Endodermal cell (in vitro differentiated cells): ENCODE measurements around the gene OGDH. TPM values are rescaled to one million over a fixed set of nuclear protein-coding genes. Genes with fewer than 3 reads are reported as not detected.

Source experiments
- DNase-seq: peaks from one replicate; pipeline ENCODE4 v3.0.0-alpha.2; 2017
- H3K27ac ChIP-seq: 2 replicates; pipeline ENCODE4 v1.5.1; 2013; ENCODE audit warnings: mild to moderate bottlenecking, low read depth, low read length, moderate library complexity
- H3K27me3 ChIP-seq: 2 replicates; pipeline ENCODE4 v1.6.1; 2013; ENCODE audit warnings: mild to moderate bottlenecking, low read length, moderate library complexity; ENCODE audit not compliant: insufficient read depth, control insufficient read depth, poor library complexity, severe bottlenecking
- H3K36me3 ChIP-seq: 2 replicates; pipeline ENCODE4 v1.7.0; 2013; ENCODE audit warnings: mild to moderate bottlenecking, low read length, moderate library complexity; ENCODE audit not compliant: control insufficient read depth, insufficient read depth
- H3K4me1 ChIP-seq: one replicate; pipeline ENCODE4 v1.7.0; 2013; ENCODE audit warnings: low read length; ENCODE audit not compliant: control insufficient read depth, insufficient read depth
- H3K4me3 ChIP-seq: 2 replicates; pipeline ENCODE4 v1.5.1; 2013; ENCODE audit warnings: mild to moderate bottlenecking, low read length, moderate library complexity
- H3K9ac ChIP-seq: 2 replicates; pipeline ENCODE4 v1.6.1; 2013; ENCODE audit warnings: mild to moderate bottlenecking, low read length, moderate library complexity; ENCODE audit not compliant: poor library complexity, severe bottlenecking; ENCODE audit errors: extremely low read depth
- H3K9me3 ChIP-seq: 2 replicates; pipeline ENCODE4 v1.6.1; 2013; ENCODE audit warnings: mild to moderate bottlenecking, low read length, moderate library complexity; ENCODE audit not compliant: control insufficient read depth
- H3K27ac Mint-ChIP-seq: 2 replicates; pipeline ENCODE4 v1.8.0; 2020; ENCODE audit warnings: mixed read lengths
- H3K27me3 Mint-ChIP-seq: 2 replicates; pipeline ENCODE4 v1.8.0; 2021; ENCODE audit warnings: mild to moderate bottlenecking, mixed read lengths; ENCODE audit not compliant: insufficient read depth
- H3K36me3 Mint-ChIP-seq: 2 replicates; pipeline ENCODE4 v1.8.0; 2020; ENCODE audit warnings: low read depth, mixed read lengths
- H3K4me1 Mint-ChIP-seq: 2 replicates; pipeline ENCODE4 v1.8.0; 2020; ENCODE audit warnings: mixed read lengths
- H3K4me3 Mint-ChIP-seq: 2 replicates; pipeline ENCODE4 v1.8.0; 2020; ENCODE audit warnings: mild to moderate bottlenecking, moderate library complexity, mixed read lengths
- H3K9me3 Mint-ChIP-seq: 2 replicates; pipeline ENCODE4 v1.8.0; 2020; ENCODE audit warnings: mild to moderate bottlenecking, mixed read lengths
- CTCF ChIP-seq: fragments of 200-600 bp; sonication (generic); conservative IDR thresholded peaks from 2 replicates; pipeline ENCODE4 v1.5.0; 2021; ENCODE audit warnings: antibody characterized with exemption, mild to moderate bottlenecking
- WGBS, 2 experiments: methylation state at CpG; one replicate each; pipeline versions ENCODE4 v1.1.5 to v1.1.7; 2013; ENCODE audit warnings: missing lambda C conversion rate in 2 of 2, mixed read lengths in 1 of 2; ENCODE audit not compliant: insufficient coverage in 1 of 2, insufficient read length in 1 of 2; 5-methylcytosine and 5-hydroxymethylcytosine counted together
- total RNA-seq, 2 donors: library from RNA; stranded (reverse); fragmentation: NEBNext Ultra II Directional in 1 of 2; extraction: Animal tissue kit (Norgen Biotek cat#: 25700) in 1 of 2; gene quantifications; 2 replicates in 1 of 2; 3 replicates in 1 of 2; pipeline ENCODE4 v1.2.1, GENCODE V29; 2021

OGDH gene
- total RNA-seq, 2 donors from 2014 or later: 82.5 to 96.0 TPM

GRCh38 chr7:44756904-44757303 is 150.5 kb downstream of the OGDH start:
- Histone ChIP-seq H3K9ac (no peak overlapping the region), H3K9me3 (no peaks in the 10 kb centered on the region), H3K36me3 (peaks cover 1% of the 10 kb centered on the region), H3K27me3 (no peaks in the 10 kb centered on the region), H3K4me3 (no peak overlapping the region), H3K4me1 (no peaks in the 10 kb centered on the region), H3K27ac (no peak overlapping the region)
- no peaks in the 10 kb centered on the region for H3K9me3 Mint-ChIP-seq
- no peak for TF ChIP-seq CTCF
- H3K27ac Mint-ChIP-seq: no peak overlapping the region
- H3K4me1 Mint-ChIP-seq: no peaks in the 10 kb centered on the region
- WGBS, 2 experiments: 97 to 100% methylated on average over 6 to 12 of the region's 12 CpGs
- H3K4me3 Mint-ChIP-seq: no peak overlapping the region
- peaks cover 22% of the 10 kb centered on the region for H3K36me3 Mint-ChIP-seq
- DNase-seq: no peak
- no peaks in the 10 kb centered on the region for H3K27me3 Mint-ChIP-seq

GRCh38 chr7:44757311-44757710 is 150.9 kb downstream of the OGDH start:
- DNase-seq: no peak

GRCh38 chr7:44757739-44758138 is 151.3 kb downstream of the OGDH start:
- no peak overlapping the region for H3K4me3 Mint-ChIP-seq
- no peaks in the 10 kb centered on the region for H3K9me3 Mint-ChIP-seq
- no peak for DNase-seq

More at GRCh38 chr7:44757311-44757710, 150.9 kb downstream of the OGDH start:
- Mint-ChIP-seq H3K27me3 (no peaks in the 10 kb centered on the region), H3K4me1 (no peaks in the 10 kb centered on the region), H3K9me3 (no peaks in the 10 kb centered on the region), H3K4me3 (no peak overlapping the region), H3K36me3 (peaks cover 25% of the 10 kb centered on the region), H3K27ac (no peak overlapping the region)
- H3K9me3 ChIP-seq: no peaks in the 10 kb centered on the region
- no peaks in the 10 kb centered on the region for H3K27me3 ChIP-seq
- H3K36me3 ChIP-seq: peaks cover 5% of the 10 kb centered on the region
- WGBS, 2 experiments: 93 to 100% methylated on average over 2 to 10 of the region's 10 CpGs
- TF ChIP-seq CTCF: no peak
- H3K4me3 ChIP-seq: no peak overlapping the region
- no peaks in the 10 kb centered on the region for H3K4me1 ChIP-seq
- no peak overlapping the region for H3K27ac ChIP-seq
- no peak overlapping the region for H3K9ac ChIP-seq

More at GRCh38 chr7:44757739-44758138, 151.3 kb downstream of the OGDH start:
- Histone ChIP-seq H3K27me3 (no peaks in the 10 kb centered on the region), H3K27ac (no peak overlapping the region), H3K36me3 (peaks cover 6% of the 10 kb centered on the region), H3K9ac (no peak overlapping the region), H3K9me3 (no peaks in the 10 kb centered on the region), H3K4me3 (no peak overlapping the region), H3K4me1 (no peaks in the 10 kb centered on the region)
- H3K27ac Mint-ChIP-seq: no peak overlapping the region
- no peaks in the 10 kb centered on the region for H3K27me3 Mint-ChIP-seq
- peaks cover 27% of the 10 kb centered on the region for H3K36me3 Mint-ChIP-seq
- no peaks in the 10 kb centered on the region for H3K4me1 Mint-ChIP-seq
- no peak for TF ChIP-seq CTCF
- WGBS, 2 experiments: 89 to 100% methylated on average over 1 to 7 of the region's 7 CpGs

Other genes starting within 250 kb of the OGDH start
- gene NUDCD3, start 116.0 kb upstream of the OGDH start, total RNA-seq: 100 to 1,000 TPM in 1 of 2 donors, 10 to 100 TPM in 1; 80.8 to 116 TPM
- gene NPC1L1, start 65.3 kb upstream of the OGDH start, total RNA-seq: 1 to 10 TPM; 2.7 to 3.1 TPM
- 10 to 100 TPM; 73.6 to 79.2 TPM for gene DDX56, start 32.7 kb upstream of the OGDH start, total RNA-seq
- gene TMED4, start 24.4 kb upstream of the OGDH start, total RNA-seq: 100 to 1,000 TPM in 1 of 2 donors, 10 to 100 TPM in 1; 75.4 to 109 TPM
- 10 to 100 TPM; 85.6 to 98.2 TPM for gene ZMIZ2, start 142.2 kb downstream of the OGDH start, total RNA-seq
- 1,000 to 10,000 TPM; 1,857 to 1,899 TPM for gene PPIA, start 190.1 kb downstream of the OGDH start, total RNA-seq
- gene H2AZ2, start 241.5 kb downstream of the OGDH start, total RNA-seq: 100 to 1,000 TPM; 179 to 201 TPM